ENCODE results near the gene POMGNT1. TPM values are rescaled to one million over a fixed set of nuclear protein-coding genes. Genes with fewer than 3 reads are reported as not detected.

Gene POMGNT1
- total and polyA plus RNA-seq, 2 of the 13 experiments (the other 11 are each of a cell fraction or from before 2014, with no cell fraction given): 33.9 to 46.8 TPM

GRCh38 chr1:46197964-46198811, at the start of gene POMGNT1 (continued):
- TF ChIP-seq KDM5B (CRISPR knock-in tag; IDR thresholded peaks at IDR 0.05; ENCODE audit: borderline replicate concordance) (peak; percentile 61; the same call in 1 of the 2 replicates), ZNF510 (CRISPR knock-in tag; IDR thresholded peaks at IDR 0.05; ENCODE audit: low read depth) (no peak), SRSF4 (IDR thresholded peaks at IDR 0.05; ENCODE audit: low read depth, low read length, poor library complexity, severe bottlenecking) (no peak), HNRNPL (IDR thresholded peaks at IDR 0.05; ENCODE audit: low read depth, low read length) (peak; percentile 74; the same call in 1 of the 2 replicates), PHF21A (CRISPR knock-in tag; IDR thresholded peaks at IDR 0.05) (no peak), TMF1 (CRISPR knock-in tag; IDR thresholded peaks at IDR 0.05; ENCODE audit: low read depth) (no peak), ZNF646 (CRISPR knock-in tag; IDR thresholded peaks at IDR 0.05) (no peak), ZSCAN9 (CRISPR knock-in tag; IDR thresholded peaks at IDR 0.05; ENCODE audit: borderline replicate concordance) (no peak), ZBTB2 (CRISPR knock-in tag; IDR thresholded peaks at IDR 0.05; ENCODE audit: low read depth) (no peak), POLR2AphosphoS2 (IDR thresholded peaks at IDR 0.05; ENCODE audit: low read depth, low read length) (no peak), HHEX (CRISPR knock-in tag; IDR thresholded peaks at IDR 0.05) (no peak), ZNF563 (CRISPR knock-in tag; IDR thresholded peaks at IDR 0.05) (no peak; the same call in 1 of the 2 replicates), PHF8 (CRISPR knock-in tag; IDR thresholded peaks at IDR 0.05) (peak; percentile 86), ZNF7 (CRISPR knock-in tag; IDR thresholded peaks at IDR 0.05) (no peak), RBM39 (IDR thresholded peaks at IDR 0.05; ENCODE audit: low read depth, low read length, poor library complexity, severe bottlenecking) (no peak), RNF2 (conservative IDR thresholded peaks at IDR 0.05; ENCODE audit: low read depth) (no peak), ZSCAN25 (CRISPR knock-in tag; IDR thresholded peaks at IDR 0.05) (no peak)

Data from HepG2 (cell line).